Skeletal muscle cell (primary cell): ENCODE data around the gene KIFAP3.
"Not testable (repeated sequence)": the region's sequence is repeated elsewhere in the genome, so short reads cannot be mapped to it uniquely, and the experiment has no call there.

Experiments
- DNase-seq: peaks from one replicate; pipeline ENCODE4 v3.0.0-alpha.2; 2010; ENCODE audit warnings: low read depth
- H3K4me3 ChIP-seq: 2 replicates; pipeline ENCODE4 v1.5.1; 2011; ENCODE audit warnings: low read depth, mild to moderate bottlenecking, control low read depth, low read length, moderate library complexity

The KIFAP3 gene

DNA sequence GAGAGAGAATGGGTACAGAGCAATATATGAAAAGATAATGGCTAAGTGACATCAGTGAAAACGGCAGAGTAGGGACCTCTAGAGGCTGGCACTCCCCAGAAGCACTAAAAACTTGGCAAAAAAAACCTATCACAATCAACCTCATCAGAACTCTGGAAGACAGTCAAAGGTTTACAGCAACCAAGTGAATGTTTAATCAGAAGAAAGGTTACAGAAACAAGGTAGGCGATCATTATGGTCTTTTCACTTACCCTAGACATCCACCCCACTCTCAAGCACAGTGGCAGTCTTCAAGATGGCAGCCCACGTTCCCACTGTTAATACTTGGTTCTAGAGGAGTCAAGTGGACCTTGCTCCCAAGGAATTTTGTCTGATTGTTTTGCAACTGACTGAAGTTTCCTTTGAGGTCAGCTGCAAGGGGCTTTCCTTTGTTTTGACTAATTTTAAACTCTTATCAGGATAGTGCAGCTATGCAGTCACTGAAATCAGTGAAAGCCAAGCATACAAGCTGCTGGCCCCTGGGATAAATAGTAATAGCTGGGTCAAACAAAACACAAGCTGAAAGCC, 7.2 kb downstream of the KIFAP3 start:
- no peak overlapping the region for H3K4me3 ChIP-seq

DNA sequence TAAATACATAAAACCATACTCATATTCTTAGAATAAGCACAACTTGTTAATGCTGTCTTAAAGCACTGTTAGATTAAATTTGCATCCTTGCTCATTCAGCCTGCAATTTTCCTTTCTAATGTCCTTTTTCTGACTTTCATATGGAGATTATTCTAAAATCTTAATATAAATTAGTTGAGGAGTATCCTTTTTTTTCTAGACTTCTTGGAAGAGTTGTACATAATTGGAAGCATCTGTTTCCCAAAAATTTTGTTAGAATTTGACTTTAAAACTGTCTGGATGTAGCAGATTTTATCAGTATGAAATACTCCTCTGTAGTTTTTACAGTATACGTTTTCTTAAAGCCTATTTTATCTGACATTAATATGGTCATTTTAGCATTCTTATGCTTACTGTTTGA, 9.7 kb downstream of the KIFAP3 start:
- no peak for DNase-seq
- H3K4me3 ChIP-seq = no peak overlapping the region

More for the DNA sequence above, 7.2 kb downstream of the KIFAP3 start:
- no peak for DNase-seq

DNA sequence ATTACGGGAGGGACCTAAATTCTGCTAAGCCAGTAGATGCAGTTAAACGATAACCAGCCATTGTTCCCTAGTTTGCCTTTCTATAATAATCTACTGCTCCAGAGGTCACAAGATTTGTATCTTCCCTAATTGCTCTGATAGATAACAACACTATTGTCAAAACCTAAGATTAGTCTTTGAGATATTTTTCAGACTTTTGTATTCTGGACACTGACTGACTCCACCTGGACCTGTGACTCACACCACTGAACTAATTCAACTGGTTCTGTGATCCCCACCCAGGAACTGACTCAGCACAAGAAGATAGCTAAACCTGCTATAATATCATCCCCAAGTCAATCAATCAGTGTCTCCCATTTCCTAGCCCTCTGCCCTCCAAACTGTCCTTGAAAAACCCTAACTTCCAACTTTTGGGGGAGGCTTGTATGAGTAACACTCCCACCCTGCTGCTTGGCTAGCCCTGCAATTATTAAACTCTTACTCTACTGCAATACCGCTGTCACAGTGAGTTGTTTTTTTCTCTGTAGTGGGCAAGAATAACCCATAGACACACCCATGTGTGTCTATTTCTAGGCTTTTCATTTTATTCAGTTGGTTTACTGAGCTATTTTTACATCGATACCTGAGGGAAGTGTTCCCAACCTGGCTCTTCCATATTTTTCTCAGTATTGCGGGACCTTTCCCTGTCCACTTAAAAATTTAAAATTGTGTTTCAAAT, 11.2 kb downstream of the KIFAP3 start:
- no peak overlapping the region for H3K4me3 ChIP-seq
- no peak for DNase-seq

DNA sequence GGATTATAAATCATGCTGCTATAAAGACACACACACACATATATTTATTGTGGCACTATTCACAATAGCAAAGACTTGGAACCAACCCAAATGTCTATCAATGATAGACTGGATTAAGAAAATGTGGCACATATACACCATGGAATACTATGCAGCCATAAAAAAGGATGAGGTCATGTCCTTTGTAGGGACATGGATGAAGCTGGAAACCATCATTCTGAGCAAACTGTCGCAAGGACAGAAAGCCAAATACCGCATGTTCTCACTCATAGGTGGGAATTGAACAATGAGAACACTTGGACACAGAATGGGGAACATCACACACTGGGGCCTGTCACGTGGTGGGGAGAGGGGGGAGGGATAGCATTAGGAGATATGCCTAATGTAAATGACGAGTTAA, 12.8 kb downstream of the KIFAP3 start:
- not testable (repeated sequence) for DNase-seq, H3K4me3 ChIP-seq

DNA sequence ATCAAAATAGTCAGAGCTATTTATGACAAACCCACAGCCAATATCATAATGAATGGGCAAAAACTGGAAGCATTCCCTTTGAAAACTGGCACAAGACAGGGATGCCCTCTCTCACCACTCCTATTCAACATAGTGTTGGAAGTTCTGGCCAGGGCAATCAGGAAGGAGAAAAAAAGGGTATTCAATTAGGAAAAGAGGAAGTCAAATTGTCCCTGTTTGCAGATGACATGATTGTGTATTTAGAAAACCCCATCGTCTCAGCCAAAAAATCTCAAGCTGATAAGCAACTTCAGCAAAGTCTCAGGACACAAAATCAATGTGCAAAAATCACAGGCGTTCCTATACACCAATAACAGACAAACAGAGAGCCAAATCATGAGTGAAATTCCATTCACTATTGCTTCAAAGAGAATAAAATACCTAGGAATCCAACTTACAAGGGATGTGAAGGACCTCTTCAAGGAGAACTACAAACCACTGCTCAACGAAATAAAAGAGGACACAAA, 14.4 kb downstream of the KIFAP3 start:
- not testable (repeated sequence) for DNase-seq, H3K4me3 ChIP-seq

DNA sequence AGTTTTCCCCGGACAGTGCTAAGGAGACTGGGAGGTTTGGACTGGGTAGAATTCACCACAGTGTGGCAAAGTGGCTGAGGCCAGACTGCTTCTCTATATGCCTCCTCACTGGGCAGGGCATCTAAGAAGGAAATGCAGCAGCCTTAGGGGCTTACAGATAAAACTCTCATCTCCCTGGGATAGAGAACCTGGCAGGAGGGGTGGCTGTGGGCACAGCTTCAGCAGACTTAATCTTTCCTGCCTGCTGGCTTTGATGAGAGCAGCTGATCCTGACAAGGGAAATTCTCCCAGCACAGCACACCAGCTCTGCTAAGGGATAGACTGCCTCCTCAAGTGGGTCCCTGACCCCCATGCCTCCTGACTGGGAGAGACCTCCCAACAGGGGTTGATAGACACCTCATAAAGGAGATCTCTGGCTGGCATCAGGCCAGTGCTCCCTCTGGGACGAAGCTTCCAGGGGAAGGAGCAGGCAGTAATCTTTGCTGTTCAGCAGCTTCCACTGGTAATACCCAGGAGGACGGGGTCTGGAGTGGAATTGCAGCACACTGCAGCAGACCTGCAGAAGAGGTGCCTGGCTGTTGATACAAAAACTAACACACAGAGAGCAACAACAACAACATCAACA, 25.2 kb downstream of the KIFAP3 start:
- H3K4me3 ChIP-seq = no peak overlapping the region
- no peak for DNase-seq

DNA sequence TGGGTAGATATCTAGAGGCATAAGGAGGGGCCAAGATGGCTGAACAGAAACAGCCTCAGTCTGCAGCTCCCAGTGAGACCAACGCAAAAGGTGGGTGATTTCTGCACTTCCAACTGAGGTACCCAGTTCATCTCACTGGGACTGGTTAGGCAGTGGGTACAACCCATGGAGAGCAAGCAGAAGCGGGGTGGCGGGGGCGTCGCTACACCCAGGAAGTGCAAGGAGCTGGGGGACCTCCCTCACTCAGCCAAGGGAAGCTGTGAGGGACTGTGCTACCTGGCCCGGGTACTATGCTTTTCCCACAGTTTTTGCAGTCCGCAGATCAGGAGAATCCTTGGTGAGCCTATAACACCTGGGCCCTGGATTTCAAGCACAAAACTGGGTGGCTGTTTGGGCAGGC, 26.0 kb downstream of the KIFAP3 start:
- H3K4me3 ChIP-seq = no peak overlapping the region
- DNase-seq = no peak

DNA sequence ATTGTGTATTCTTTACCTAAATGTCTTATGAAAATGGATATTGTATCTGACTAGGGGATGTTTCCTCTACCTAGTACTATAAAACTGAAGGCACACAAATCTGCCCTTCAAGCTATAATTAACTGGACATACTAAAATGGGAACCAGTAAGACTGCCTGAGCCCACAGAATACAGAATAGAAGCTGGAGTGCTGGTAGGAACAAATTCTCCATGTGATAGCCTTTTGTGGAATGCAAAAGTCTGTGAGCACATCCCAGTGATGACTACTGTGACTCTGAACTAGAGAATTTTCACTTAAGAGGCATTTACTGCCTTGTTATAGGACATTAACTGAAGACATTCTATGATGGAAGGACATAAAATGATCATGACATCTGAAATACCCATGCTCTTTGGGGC, 30.3 kb downstream of the KIFAP3 start:
- no peak overlapping the region for H3K4me3 ChIP-seq
- no peak for DNase-seq

DNA sequence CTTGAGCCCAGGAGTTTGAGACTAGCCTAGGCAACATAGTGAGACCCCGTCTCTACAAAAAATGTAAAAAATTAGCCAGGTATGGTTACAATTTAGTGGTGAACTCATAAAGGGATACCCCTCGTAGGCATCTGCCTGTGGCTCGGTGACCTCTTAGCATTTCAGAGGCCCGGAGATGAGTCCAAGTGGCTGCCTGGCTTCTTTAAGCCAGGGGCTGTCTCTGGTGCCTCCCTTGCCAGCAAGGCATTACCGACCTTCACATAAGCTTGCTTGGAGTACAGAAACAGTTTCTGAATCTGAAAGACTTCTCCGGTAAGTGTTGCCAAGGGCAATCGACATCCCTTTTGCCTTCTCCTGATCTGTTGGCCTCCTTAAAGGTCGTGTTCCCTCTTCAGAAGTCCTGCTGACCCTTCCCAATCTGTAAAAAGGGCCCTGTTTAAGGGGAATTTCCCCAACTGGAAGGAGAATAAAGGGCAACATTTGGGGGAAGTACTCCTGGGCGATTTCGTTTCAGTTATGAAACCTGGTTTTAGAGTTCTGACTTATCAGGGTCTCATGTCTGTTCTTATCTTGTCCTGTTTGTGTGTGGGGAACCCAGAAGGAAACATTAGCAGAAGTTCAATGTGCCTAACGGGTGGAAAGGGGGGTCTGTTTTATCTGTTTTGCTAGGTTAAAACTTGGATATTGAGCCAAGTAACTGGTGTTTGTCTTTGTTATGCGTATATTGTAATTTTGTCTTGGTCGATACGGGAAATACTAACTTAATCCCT, 32.9 kb downstream of the KIFAP3 start:
- no peak for DNase-seq
- no peak overlapping the region for H3K4me3 ChIP-seq

DNA sequence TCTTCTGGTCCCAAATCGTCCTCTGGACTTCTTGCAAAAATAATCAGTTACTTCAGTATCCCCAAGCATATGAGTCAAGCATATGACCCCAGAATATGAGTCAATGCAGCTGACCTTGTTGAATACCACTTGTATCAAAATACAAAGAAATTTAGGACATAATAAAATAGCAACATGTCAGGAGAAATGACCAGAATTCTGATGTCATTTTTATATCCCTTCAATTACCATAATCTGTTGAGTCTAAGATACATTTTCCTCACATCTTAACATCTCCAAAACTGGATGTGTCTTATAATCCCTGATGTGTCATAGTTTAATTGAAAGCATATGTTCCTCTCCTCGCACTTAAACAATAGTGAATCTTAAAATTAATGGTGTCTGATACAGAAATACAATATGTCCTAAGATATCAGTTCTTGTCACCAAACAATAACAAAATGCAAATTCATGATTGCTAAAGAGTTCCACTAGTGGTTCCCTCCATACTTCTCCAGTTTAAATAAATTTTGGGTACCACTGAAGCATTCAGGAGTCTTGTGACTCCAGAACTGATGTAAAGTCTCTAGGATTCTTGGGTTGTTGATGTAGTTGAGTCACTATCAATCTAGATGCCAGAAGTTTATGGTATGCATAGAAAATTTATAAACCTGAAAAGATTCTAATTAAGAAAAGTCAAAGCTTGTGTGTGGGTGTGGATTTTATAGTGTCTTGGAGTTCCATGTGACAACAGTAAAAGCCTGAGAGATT, 41.8 kb downstream of the KIFAP3 start:
- no peak overlapping the region for H3K4me3 ChIP-seq
- DNase-seq = peak; percentile 18

DNA sequence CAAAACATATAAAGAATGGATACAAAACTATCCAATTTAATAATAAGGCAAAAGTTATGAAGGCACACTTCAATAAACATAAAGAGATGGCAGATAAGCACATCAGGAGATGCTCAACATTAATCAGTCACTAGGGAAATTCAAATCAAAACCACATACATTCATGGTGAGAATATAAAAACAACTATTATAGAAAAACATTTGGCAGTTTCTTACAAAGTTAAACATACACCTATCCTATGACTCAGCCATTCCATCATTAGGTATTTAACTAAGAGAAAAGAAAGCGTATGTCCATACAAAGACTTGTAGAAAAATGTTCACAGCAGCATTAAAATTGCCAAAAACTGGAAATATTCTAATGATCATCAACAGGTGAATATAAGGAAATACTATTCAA, 44.3 kb downstream of the KIFAP3 start:
- no peak for DNase-seq
- no peak overlapping the region for H3K4me3 ChIP-seq

DNA sequence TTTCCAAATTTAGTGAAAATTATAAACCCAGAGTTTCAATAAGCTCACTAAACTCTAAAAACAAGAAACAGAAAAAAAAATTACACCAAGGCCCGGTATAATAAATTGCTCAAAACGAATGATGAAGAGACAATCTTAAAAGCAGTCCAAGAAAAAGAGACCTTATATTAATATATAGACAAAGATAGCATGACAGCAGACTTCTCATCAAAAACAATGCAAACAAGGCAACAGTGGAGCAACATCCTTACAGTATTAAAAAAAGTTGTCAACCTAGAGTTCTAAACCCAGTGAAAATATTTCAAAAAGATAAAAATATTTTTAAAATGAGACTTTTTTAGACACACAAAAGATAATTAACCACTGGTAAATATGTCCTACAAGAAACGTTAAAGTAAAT, 46.7 kb downstream of the KIFAP3 start:
- no peak overlapping the region for H3K4me3 ChIP-seq

DNA sequence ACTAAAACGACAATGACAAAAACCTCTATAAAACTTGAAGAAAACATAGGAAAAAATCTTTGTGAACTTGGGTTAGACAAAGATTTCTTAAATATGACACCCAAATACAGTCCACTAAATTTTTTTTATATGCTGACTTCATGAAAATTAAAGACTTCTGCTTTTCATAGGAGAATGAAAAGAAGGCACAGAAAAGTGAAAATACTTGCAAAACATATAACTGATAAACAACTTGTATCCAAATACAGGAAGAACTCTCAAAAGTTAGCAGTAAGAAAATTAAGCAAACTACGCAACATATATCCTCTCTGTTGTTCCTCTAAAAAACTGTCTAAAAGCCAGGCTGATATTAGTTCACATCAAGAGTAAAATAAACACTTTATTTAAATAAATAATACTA, 53.6 kb downstream of the KIFAP3 start:
- H3K4me3 ChIP-seq = no peak overlapping the region
- no peak for DNase-seq

More for the DNA sequence above, 46.7 kb downstream of the KIFAP3 start:
- no peak for DNase-seq

DNA sequence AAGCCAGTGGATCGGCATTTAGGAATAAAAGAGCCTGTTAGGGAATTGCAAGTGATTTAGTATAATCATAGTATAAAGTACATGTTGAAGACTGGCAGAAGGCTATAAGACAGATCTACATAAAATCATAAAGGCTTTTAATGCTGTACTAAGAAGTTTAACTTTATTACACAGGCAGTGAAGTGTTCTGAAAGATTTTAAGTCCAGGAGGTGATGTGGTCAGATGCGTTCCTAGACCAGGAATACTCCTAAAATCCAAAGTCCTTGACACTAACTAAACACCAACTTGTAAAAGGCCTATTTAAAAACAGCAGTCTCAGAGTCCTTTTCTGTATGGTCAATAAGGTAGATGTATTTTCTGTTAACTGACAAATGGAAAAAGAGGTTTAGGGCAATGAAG, 57.0 kb downstream of the KIFAP3 start:
- no peak for DNase-seq
- H3K4me3 ChIP-seq = no peak overlapping the region

DNA sequence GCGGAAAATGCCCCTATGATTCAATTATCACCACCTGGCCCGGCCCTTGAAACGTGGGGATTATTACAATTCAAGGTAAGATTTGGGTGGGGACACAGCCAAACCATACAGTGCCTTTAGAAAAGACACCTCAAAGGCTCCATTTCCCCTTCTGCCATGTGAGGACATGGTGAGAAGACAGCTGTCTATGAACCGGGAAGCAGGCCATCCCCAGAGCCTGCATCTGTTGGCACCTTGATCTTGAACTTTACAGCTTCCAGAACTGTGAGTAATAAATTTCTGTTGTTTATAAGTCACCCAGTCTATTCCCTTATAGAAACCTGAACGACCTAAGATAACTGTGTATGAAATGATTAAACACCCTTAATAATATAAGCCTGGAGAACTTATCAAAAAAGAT, 61.6 kb downstream of the KIFAP3 start:
- no peak for DNase-seq

DNA sequence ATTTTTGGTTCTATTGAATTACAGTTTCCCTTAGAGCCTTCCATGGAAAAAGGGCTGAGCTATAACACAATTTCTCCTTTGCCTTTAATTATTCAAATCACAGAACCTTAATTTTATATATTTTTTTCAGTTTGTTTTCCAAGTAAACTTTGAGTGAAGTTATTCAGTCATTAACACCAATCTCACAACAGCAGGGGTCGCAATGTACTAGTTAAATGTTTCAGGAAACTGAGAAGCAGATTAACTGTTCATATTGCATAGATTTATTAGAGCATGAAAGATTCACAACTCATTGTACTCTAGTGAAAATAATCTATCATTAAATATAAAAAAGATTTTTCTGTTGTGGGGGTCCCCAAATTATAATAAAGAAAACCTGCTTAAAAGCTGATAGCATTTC, 64.1 kb downstream of the KIFAP3 start:
- peak; percentile 21 for DNase-seq

More for the DNA sequence above, 61.6 kb downstream of the KIFAP3 start:
- no peak overlapping the region for H3K4me3 ChIP-seq

DNA sequence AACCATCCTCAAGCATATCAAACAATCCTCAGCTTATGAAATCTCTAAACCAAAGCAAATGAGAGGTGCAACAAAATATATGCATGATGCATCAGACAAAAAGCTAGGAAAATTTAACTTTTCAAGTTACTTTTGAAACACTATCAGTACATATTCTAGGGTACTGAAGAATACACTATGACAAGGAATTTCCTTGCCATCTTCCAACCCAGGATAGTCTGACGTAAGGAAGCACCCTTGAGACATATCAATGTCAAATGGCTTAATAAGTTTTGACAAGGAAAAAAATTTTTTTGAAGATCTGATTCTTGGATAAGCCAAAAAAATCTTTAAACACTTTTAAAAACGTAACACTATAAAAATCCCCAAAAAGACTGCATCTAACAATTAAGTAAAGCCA, 64.9 kb downstream of the KIFAP3 start:
- H3K4me3 ChIP-seq = no peak overlapping the region
- DNase-seq = no peak

More for the DNA sequence above, 64.1 kb downstream of the KIFAP3 start:
- H3K4me3 ChIP-seq = no peak overlapping the region

DNA sequence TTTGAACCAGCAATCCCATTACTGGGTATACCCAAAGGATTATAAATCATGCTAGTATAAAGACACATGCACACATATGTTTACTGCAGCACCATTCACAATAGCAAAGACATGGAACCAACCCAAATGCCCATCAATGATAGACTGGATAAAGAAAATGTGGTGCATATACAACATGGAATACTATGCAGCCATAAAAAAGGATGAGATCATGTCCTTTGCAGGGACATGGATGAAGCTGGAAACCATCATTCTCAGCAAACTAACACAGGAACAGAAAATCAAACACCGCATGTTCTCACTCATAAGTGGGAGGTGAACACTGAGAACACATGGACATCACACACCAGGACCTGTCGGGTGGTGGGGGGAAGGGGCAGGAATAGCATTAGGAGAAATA, 65.8 kb downstream of the KIFAP3 start:
- H3K4me3 ChIP-seq, DNase-seq: not testable (repeated sequence)

DNA sequence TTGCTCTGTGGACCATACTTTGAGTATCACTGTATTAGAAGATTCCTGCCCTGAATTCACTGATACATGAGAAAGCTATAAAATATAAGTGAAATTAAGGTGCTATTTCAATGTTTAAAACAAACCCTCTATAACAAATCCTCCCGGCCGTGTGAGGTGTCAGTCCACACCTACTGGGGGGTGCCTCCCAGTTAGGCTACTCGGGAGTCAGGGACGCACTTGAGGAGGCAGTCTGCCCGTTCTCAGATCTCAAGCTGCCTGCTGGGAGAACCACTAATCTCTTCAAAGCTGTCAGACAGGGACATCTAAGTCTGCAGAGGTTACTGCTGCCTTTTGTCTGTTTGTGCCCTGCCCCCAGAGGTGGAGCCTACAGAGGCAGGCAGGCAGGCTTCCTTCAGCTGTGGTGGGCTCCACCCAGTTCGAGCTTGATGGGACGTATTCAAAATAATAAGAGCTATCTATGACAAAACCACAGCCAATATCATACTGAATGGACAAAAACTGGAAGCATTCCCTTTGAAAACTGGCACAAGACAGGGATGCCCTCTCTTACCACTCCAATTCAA, 71.1 kb downstream of the KIFAP3 start:
- not testable (repeated sequence) for DNase-seq, H3K4me3 ChIP-seq
